Measurements from ENCODE around the gene TMEM186.
"Not testable (repeated sequence)": the region's sequence is repeated elsewhere in the genome, so short reads cannot be mapped to it uniquely, and the experiment has no call there.

Gene TMEM186

GRCh38 chr16:8773537-8773936 lies 23.9 kb downstream of the TMEM186 start:
- DNase-seq, result no peak

GRCh38 chr16:8768692-8769091 lies 28.7 kb downstream of the TMEM186 start:
- no peak for DNase-seq

DNA sequence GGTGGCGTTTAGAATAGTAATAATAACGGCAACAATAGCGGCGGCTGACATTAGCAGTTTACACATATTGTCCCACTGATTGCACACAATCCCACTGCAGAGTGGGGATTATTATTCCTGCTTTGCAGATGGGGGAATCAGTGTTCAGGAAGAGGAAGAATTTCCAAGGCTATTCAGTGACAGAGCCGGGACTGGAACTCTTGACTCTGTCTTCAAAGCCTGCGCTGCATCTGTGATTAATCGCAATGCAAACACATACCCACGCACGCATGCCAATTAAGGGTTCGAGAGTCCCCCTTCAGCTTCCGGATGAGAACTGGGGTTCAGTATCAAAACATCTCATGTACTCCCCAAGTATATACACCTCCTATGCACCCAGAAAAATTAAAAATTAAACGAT lies 29.2 kb downstream of the TMEM186 start:
- no peak for DNase-seq

GRCh38 chr16:8767176-8767575 lies 30.3 kb downstream of the TMEM186 start:
- DNase-seq, result no peak

DNA sequence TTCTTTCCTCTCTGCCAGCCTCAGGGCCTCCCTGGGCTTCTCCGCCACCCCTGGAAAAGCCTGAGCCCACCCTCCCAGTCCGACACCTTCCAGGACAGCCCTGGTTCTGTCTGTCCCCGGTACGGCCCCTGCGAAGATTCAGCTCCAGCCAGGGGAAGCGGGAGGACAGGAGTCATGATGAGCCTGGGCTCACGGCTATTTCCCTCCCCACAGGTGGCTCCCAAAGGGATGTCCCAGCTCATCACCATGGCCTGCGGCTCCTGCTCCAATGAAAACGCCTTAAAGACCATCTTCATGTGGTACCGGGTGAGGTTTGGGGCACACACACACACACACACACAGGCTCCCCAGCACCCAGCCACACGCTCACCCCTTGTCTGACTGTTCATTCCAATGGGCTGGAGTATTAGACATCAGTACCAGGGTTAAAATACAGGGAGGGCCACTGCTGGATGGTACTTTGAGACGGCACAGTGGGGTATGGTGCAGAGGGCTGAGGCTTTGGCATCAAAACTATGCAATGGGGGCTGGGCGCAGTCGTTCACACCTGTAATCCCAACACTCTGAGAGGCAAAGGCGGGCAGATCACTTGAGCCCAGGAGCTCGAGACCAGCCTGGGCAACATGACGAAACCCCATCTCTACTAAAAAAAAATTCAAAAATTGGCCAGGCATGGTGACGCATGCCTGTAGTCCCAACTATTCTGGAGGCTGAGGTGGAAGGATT lies 32.8 kb downstream of the TMEM186 start:
- no peak for DNase-seq

DNA sequence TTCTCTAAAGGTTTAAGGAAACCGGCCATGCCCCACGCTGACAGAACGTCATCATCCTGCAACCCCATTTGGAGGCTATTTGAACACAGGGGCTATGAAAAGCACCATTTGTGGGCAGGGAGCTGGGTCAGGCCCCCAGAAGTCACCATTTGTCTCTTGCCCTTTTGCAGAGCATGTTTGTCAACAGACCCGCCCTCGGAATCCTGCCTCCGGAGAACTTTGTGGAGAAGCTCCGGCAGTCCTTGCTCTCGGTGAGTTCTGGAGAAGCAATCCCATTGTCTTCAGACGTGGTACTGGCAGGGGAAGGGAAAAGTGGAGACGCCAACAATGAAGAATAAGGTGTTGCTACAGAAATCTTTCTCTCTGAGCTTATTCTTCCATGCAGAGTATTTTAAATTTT lies 33.5 kb downstream of the TMEM186 start:
- no peak for DNase-seq

DNA sequence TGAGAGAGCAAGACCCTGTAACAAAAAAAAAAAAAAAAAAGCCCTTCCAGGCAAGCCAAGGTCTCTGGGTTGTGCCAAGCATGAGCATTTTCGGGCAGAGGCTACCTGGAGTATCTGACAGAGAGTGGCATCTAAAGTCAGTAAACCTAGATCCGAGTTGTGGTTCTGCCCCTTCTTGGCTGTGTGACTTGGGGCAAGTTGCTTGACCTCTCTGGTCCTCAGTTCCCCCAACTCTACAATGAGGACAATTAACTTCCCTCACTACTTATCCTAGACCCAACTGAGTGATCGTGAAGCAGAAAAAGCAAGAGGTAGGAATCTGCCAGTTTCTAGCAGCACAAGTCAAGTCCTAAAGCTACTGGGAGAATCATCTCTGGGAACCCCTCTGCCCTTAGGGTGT lies 34.4 kb downstream of the TMEM186 start:
- no peak for DNase-seq

GRCh38 chr16:8762254-8762653 lies 35.2 kb downstream of the TMEM186 start:
- DNase-seq, result no peak

GRCh38 chr16:8761078-8761477 lies 36.4 kb downstream of the TMEM186 start:
- DNase-seq, result no peak

- DNase-seq, result no peak
Measured at GRCh38 chr16:8760021-8760420, 37.4 kb downstream of the TMEM186 start.

GRCh38 chr16:8758022-8758421 lies 39.4 kb downstream of the TMEM186 start:
- no peak for DNase-seq

GRCh38 chr16:8756755-8757154 lies 40.7 kb downstream of the TMEM186 start:
- no peak for DNase-seq

- no peak for DNase-seq
Measured at GRCh38 chr16:8753416-8754054, 43.9 kb downstream of the TMEM186 start.

GRCh38 chr16:8752706-8753105 lies 44.7 kb downstream of the TMEM186 start:
- DNase-seq, result no peak

DNA sequence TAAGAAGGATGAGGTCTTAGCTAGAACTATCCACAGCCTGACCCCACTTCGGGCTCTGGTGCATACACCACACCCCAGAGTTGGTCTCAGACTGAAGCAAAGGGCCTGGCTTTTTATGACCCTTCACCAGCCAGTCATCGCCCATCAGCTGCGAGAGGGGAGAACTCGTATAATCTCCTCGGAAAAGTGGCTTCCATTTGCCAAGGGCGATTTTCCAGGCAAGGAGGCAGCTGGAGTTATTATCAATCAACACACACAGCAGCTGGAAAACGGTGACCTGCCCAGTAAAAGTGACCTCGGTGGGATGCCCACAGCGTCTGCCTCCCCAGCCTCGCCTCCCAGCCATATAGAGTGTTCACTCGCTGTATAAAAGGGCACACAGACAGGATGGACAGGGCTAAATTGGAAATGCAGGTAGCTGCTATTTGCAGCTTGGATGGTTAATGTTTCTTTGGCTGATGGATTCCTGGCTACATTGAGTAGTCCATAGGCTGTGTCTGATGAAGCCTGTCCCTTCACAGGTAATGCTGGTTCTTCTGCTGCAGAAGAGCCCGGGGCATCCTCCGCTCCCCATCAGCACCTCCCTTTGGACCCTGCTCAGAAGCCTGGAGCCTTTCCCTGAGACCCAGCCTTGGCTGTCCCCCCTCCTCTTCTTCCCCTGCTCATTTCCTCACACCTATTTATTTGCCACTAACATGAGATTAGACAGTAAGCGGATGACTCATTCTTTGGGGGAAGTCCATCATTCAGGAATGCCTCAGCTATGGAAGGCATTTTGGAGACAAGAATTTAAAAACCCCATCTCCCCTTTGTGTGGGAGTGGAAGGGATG lies 45.7 kb downstream of the TMEM186 start:
- DNase-seq, result no peak

GRCh38 chr16:8748944-8749343 lies 48.5 kb downstream of the TMEM186 start:
- DNase-seq, result not testable (repeated sequence)

All from right hindlimb (tissue), 1 donor.